Activated T-helper 1 cell treated with anti-CD3 and anti-CD28 coated beads, Interleukin-12 subunit alpha, Interleukin-12 subunit beta, Interleukin-2, Interleukin-4 antibody, amounts not matched to agents 30 ng/mL and 10 ng/mL and 1 ng/mL, durations not matched to agents 14 hours and 24 hours and 36 hours (primary cell): ENCODE results near the gene CAPZB. TPM values are rescaled to one million over a fixed set of nuclear protein-coding genes. Genes with fewer than 3 reads are reported as not detected.
"Not testable (repeated sequence)": the region's sequence is repeated elsewhere in the genome, so short reads cannot be mapped to it uniquely, and the experiment has no call there.

Experiments
- DNase-seq: peaks from one replicate; pipeline ENCODE4 v3.0.0; 2021; ENCODE audit warnings: low spot score
- H3K27ac Mint-ChIP-seq: one replicate; pipeline ENCODE4 v1.8.0; 2021; ENCODE audit warnings: mild to moderate bottlenecking, mixed read lengths
- H3K27me3 Mint-ChIP-seq: one replicate; pipeline ENCODE4 v1.8.0; 2022; ENCODE audit warnings: mild to moderate bottlenecking, moderate library complexity, mixed read lengths; ENCODE audit not compliant: insufficient read depth
- H3K36me3 Mint-ChIP-seq: one replicate; pipeline ENCODE4 v1.8.0; 2021; ENCODE audit warnings: low read depth, mixed read lengths
- H3K4me1 Mint-ChIP-seq: one replicate; pipeline ENCODE4 v1.8.0; 2021; ENCODE audit warnings: low read depth, mixed read lengths
- H3K4me3 Mint-ChIP-seq: one replicate; pipeline ENCODE4 v1.8.0; 2021; ENCODE audit warnings: mild to moderate bottlenecking, moderate library complexity, mixed read lengths
- H3K9me3 Mint-ChIP-seq: one replicate; pipeline ENCODE4 v1.8.0; 2021; ENCODE audit warnings: mixed read lengths
- intact Hi-C: fragments of 100-400 bp; cut with micrococcal nuclease; formaldehyde crosslinking; loops from one replicate; pipeline ENCODE4 v1.15.1; 2024
- total RNA-seq: library from RNA; stranded (reverse); gene quantifications from 2 replicates; pipeline ENCODE4 v1.2.3, GENCODE V29; 2022

CAPZB gene
- 317 and 323 TPM in 2 replicates for total RNA-seq

- Mint-ChIP-seq H3K27ac (peak within 1 kb of the TSS; percentile 88), H3K9me3 (no peaks in the 10 kb centered on the region), H3K4me1 (peaks cover 63% of the 10 kb centered on the region), H3K4me3 (peak within 1 kb of the TSS; percentile 94), H3K27me3 (no peaks in the 10 kb centered on the region), H3K36me3 (peaks cover 24% of the 10 kb centered on the region)
- DNase-seq, result peak; percentile 90
- intact Hi-C loops, result loop anchor here (1.0 to 2.0 kb wide), 6 partner anchors 8 to 235 kb away; partner anchors contain the start of genes AKR7A2, EMC1, MRTO4 and SLC66A1
Measured at GRCh38 chr1:19485362-19486187, at the start of gene CAPZB. Gene CAPZB (minus strand): TSS chr1:19485539. CDS start chr1:19485438, 101 bp downstream.

GRCh38 chr1:19534281-19534680 is 48.9 kb upstream of the CAPZB start:
- H3K27me3 Mint-ChIP-seq, result peaks cover 2% of the 10 kb centered on the region
- H3K4me3 Mint-ChIP-seq, result no peak overlapping the region
- H3K4me1 Mint-ChIP-seq, result no peaks in the 10 kb centered on the region
- intact Hi-C loops, result no loop called here
- H3K27ac Mint-ChIP-seq, result no peak overlapping the region
- H3K9me3 Mint-ChIP-seq, result peaks cover 14% of the 10 kb centered on the region
- DNase-seq, result no peak
- H3K36me3 Mint-ChIP-seq, result no peaks in the 10 kb centered on the region

DNA sequence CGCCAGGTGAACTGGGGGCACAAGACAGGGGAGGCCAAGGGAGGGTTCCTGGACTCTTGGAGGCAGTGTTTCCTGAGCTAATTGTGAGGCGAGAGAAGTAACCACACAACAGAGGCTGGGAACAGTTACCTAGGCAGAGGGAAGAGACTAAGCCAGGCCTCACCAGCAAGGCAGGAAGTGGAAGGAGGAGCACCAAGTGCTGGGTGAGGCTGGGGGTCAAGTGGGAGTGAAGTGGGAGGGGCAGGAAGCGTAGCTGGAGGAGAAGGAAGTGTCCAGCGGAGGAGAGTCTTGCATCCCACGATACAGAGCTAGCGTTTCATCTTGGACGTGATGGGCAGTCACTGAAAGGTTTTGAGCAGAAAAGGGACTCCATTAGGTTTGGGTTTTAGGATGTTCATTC is 48.3 kb upstream of the CAPZB start:
- DNase-seq, result no peak
- H3K27me3 Mint-ChIP-seq, result peaks cover 2% of the 10 kb centered on the region
- no peak overlapping the region for H3K4me3 Mint-ChIP-seq
- H3K36me3 Mint-ChIP-seq, result no peaks in the 10 kb centered on the region
- intact Hi-C loops, result no loop called here
- H3K27ac Mint-ChIP-seq, result no peak overlapping the region
- peaks cover 14% of the 10 kb centered on the region for H3K9me3 Mint-ChIP-seq
- no peaks in the 10 kb centered on the region for H3K4me1 Mint-ChIP-seq

DNA sequence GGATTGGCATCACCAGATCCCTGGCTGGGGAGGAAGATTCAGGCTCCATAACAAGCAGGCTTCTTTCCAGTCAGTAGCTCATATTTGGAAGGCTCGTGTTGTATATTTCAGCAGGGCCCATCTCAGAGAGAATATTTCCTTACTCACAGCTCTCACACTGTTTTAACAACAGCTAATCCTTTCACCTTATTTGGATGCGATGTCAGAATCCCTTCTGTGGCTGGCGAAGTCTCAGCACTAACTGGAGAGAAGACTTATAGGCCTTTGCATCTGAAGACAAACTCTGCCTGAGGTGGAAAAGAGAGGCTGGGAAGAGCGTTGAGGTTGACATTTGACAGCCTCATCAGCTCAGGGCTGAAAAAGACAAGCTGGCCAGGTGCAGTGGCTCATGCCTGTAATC is 47.2 kb upstream of the CAPZB start:
- peaks cover 14% of the 10 kb centered on the region for H3K9me3 Mint-ChIP-seq
- H3K4me1 Mint-ChIP-seq, result no peaks in the 10 kb centered on the region
- no peak overlapping the region for H3K27ac Mint-ChIP-seq
- no peak for DNase-seq
- peaks cover 2% of the 10 kb centered on the region for H3K27me3 Mint-ChIP-seq
- H3K36me3 Mint-ChIP-seq, result no peaks in the 10 kb centered on the region
- intact Hi-C loops, result no loop called here
- H3K4me3 Mint-ChIP-seq, result no peak overlapping the region

- H3K36me3 Mint-ChIP-seq, result no peaks in the 10 kb centered on the region
- DNase-seq, result no peak
- peaks cover 2% of the 10 kb centered on the region for H3K27me3 Mint-ChIP-seq
- peaks cover 10% of the 10 kb centered on the region for H3K9me3 Mint-ChIP-seq
- H3K4me1 Mint-ChIP-seq, result no peaks in the 10 kb centered on the region
- no peak overlapping the region for H3K27ac Mint-ChIP-seq
- intact Hi-C loops, result no loop called here
- H3K4me3 Mint-ChIP-seq, result no peak overlapping the region
Measured at GRCh38 chr1:19529664-19530063, 44.3 kb upstream of the CAPZB start.

- Mint-ChIP-seq H3K4me3 (no peak overlapping the region), H3K9me3 (peaks cover 10% of the 10 kb centered on the region), H3K27me3 (peaks cover 2% of the 10 kb centered on the region)
Measured at GRCh38 chr1:19528438-19528837, 43.1 kb upstream of the CAPZB start.

GRCh38 chr1:19525607-19526545 is 40.5 kb upstream of the CAPZB start:
- H3K36me3 Mint-ChIP-seq, result no peaks in the 10 kb centered on the region
- H3K27ac Mint-ChIP-seq, result no peak overlapping the region
- intact Hi-C loops, result no loop called here
- H3K4me3 Mint-ChIP-seq, result no peak overlapping the region
- no peaks in the 10 kb centered on the region for H3K4me1 Mint-ChIP-seq
- H3K9me3 Mint-ChIP-seq, result peaks cover 4% of the 10 kb centered on the region
- DNase-seq, result no peak
- peaks cover 6% of the 10 kb centered on the region for H3K27me3 Mint-ChIP-seq

More at GRCh38 chr1:19528438-19528837, 43.1 kb upstream of the CAPZB start:
- no peak for DNase-seq
- H3K27ac Mint-ChIP-seq, result no peak overlapping the region
- H3K36me3 Mint-ChIP-seq, result no peaks in the 10 kb centered on the region
- H3K4me1 Mint-ChIP-seq, result no peaks in the 10 kb centered on the region
- intact Hi-C loops, result no loop called here

DNA sequence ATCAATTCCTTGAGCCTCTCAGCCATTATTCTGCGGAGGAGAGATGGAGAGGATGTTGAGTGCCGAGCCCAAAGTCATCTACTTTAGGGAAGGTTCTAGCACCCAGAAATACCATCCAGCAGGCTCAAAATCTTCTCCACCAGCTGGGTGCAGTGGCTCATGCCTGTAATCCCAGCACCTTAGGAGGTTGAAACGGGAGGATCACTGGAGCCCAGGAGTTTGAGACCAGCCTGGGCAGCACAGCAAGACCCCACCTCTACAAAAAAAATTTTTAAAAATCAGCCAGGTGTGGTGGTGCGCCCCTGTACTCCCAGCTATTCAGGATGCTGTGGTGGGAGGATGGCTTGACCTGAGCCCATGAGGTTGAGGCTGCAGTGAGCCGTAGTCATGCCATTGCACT is 39.5 kb upstream of the CAPZB start:
- intact Hi-C loops, result no loop called here
- no peaks in the 10 kb centered on the region for H3K36me3 Mint-ChIP-seq
- DNase-seq, result no peak
- no peak overlapping the region for H3K27ac Mint-ChIP-seq
- H3K27me3 Mint-ChIP-seq, result peaks cover 6% of the 10 kb centered on the region
- H3K9me3 Mint-ChIP-seq, result peaks cover 4% of the 10 kb centered on the region
- H3K4me1 Mint-ChIP-seq, result no peaks in the 10 kb centered on the region
- H3K4me3 Mint-ChIP-seq, result no peak overlapping the region

DNA sequence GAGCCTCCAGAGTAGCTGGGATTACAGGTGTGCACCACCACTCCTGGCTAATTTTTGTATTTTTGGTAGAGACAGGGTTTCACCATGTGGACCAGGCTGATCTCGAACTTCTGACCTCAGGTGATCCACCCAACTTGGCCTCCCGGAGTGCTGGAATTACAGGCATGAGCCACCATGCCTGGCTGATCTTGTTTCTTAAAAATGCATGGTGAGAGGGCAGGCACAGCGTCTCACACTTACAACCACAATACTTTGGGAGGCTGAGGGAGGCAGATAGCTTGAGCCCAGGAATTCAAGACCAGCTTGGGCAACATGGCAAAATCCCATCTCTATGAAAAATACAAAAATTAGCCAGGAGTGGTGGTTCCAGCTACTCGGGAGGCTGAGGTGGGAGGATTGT is 37.2 kb upstream of the CAPZB start:
- intact Hi-C loops, H3K4me1 Mint-ChIP-seq, DNase-seq, H3K4me3 Mint-ChIP-seq, H3K27ac Mint-ChIP-seq, H3K36me3 Mint-ChIP-seq, H3K27me3 Mint-ChIP-seq, H3K9me3 Mint-ChIP-seq: not testable (repeated sequence)

DNA sequence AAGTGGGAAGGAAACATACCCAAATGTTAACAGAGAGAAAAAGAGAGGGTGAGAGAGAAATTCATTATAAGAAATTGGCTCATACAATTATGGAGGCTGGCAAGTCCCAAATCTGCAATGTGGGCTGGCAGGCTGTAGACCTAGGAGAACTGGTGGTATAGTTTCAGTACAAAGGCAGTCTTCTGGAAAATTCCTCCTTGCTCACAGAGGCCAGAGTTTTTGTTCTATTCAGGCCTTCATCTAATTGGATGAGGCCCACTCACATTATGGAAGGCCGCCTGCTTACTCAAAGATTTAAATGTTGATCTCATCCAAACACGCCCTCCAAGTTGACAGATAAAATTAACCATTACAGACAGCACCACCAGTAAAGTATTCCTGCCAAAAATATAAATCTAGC is 36.1 kb upstream of the CAPZB start:
- DNase-seq, result no peak
- intact Hi-C loops, result no loop called here
- Mint-ChIP-seq H3K4me1 (no peaks in the 10 kb centered on the region), H3K27me3 (peaks cover 6% of the 10 kb centered on the region), H3K36me3 (no peaks in the 10 kb centered on the region), H3K27ac (no peak overlapping the region), H3K4me3 (no peak overlapping the region), H3K9me3 (peaks cover 9% of the 10 kb centered on the region)

DNA sequence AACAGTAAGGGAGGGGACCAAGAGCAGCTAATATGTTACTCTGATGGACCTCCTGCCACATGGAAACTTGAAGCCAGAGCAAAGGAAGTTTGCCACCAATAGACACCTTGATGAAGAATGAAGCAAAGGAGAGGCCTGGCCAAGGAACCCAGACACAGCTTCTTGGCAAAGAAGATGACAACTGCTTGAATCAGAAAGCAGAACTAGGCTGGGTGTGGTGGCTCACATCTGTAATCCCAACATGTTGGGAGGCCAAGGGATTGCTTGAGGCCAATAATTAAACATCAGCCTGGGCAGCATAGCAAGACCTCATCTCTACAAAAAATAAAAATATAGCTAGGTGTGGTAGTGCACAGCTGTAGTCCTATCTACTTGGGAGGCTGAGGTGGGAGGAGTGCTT is 31.7 kb upstream of the CAPZB start:
- Mint-ChIP-seq H3K9me3 (peaks cover 9% of the 10 kb centered on the region), H3K27ac (no peak overlapping the region), H3K4me1 (no peaks in the 10 kb centered on the region), H3K36me3 (no peaks in the 10 kb centered on the region), H3K4me3 (no peak overlapping the region), H3K27me3 (peaks cover 1% of the 10 kb centered on the region)
- no peak for DNase-seq
- intact Hi-C loops, result no loop called here

- Mint-ChIP-seq H3K4me3 (no peak overlapping the region), H3K27me3 (peaks cover 1% of the 10 kb centered on the region), H3K4me1 (no peaks in the 10 kb centered on the region), H3K27ac (no peak overlapping the region), H3K9me3 (peaks cover 5% of the 10 kb centered on the region), H3K36me3 (no peaks in the 10 kb centered on the region)
- no peak for DNase-seq
- intact Hi-C loops, result no loop called here
Measured at GRCh38 chr1:19515201-19515600, 29.9 kb upstream of the CAPZB start.

- no peak overlapping the region for H3K27ac Mint-ChIP-seq
- H3K4me3 Mint-ChIP-seq, result no peak overlapping the region
- peaks cover 1% of the 10 kb centered on the region for H3K27me3 Mint-ChIP-seq
- H3K9me3 Mint-ChIP-seq, result peaks cover 5% of the 10 kb centered on the region
- no peaks in the 10 kb centered on the region for H3K36me3 Mint-ChIP-seq
- no peak for DNase-seq
- intact Hi-C loops, result no loop called here
- no peaks in the 10 kb centered on the region for H3K4me1 Mint-ChIP-seq
Measured at GRCh38 chr1:19514391-19514831, 29.1 kb upstream of the CAPZB start.
